IPS-NIHi7 (cell line): Measurements from ENCODE around the gene HMMR.
"Not testable (repeated sequence)": the region's sequence is repeated elsewhere in the genome, so short reads cannot be mapped to it uniquely, and the experiment has no call there.

Experiments
- DNase-seq: peaks from one replicate; pipeline ENCODE4 v3.0.0; 2012; ENCODE audit warnings: mixed read lengths; ENCODE audit errors: extremely low spot score

The HMMR gene, protein sequence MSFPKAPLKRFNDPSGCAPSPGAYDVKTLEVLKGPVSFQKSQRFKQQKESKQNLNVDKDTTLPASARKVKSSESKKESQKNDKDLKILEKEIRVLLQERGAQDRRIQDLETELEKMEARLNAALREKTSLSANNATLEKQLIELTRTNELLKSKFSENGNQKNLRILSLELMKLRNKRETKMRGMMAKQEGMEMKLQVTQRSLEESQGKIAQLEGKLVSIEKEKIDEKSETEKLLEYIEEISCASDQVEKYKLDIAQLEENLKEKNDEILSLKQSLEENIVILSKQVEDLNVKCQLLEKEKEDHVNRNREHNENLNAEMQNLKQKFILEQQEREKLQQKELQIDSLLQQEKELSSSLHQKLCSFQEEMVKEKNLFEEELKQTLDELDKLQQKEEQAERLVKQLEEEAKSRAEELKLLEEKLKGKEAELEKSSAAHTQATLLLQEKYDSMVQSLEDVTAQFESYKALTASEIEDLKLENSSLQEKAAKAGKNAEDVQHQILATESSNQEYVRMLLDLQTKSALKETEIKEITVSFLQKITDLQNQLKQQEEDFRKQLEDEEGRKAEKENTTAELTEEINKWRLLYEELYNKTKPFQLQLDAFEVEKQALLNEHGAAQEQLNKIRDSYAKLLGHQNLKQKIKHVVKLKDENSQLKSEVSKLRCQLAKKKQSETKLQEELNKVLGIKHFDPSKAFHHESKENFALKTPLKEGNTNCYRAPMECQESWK

DNA sequence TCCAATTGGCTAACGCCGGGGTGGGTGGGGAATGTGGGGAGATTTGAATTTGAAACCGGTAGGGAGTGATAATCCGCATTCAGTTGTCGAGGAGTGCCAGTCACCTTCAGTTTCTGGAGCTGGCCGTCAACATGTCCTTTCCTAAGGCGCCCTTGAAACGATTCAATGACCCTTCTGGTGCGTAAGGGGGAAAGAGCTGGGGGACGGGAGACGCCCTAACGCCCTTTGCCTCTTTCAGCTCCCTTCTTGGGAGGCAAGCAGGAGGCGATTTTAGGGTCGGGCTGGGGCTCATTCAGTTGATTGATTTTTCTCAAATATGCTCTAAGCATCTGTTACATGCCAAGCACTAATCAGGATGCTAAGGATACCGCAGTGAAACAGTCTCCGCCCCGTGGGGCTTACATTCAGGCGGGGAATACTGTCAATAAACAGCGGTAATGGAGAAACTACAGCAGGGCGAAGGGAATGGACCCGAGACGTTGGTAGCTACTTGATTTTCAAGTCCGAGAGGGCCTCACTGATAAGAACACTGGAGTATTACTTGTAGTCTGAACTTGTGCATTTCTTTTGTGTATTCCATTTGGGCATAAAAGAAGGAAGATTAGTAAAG is at the start of gene HMMR:
TSS of gene HMMR (plus strand) at position 71 of the 610 bp plus-strand sequence. CDS start at position 132, 61 bp downstream.
- no peak for DNase-seq

GRCh38 chr5:163415673-163416072 is 44.8 kb upstream of the HMMR start:
- peak; percentile 24 for DNase-seq

DNA sequence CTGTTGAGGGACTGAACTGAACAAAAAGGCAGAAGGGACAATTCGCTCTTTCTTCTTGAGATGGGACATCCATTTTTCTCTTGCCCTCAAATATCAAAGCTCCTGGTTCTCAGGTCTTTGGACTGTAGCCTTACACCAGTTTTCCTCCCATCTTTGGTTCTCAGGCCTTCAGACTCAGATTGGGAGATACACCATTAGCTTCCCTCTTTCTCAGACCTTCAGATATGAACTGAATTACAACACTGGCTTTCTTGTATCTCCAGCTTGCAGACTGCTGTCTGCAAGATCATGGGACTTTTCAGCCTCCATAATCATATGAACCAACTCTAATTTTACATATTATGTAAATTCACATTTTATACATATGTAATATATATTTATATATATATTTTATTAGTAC is 35.6 kb upstream of the HMMR start:
- DNase-seq = no peak

DNA sequence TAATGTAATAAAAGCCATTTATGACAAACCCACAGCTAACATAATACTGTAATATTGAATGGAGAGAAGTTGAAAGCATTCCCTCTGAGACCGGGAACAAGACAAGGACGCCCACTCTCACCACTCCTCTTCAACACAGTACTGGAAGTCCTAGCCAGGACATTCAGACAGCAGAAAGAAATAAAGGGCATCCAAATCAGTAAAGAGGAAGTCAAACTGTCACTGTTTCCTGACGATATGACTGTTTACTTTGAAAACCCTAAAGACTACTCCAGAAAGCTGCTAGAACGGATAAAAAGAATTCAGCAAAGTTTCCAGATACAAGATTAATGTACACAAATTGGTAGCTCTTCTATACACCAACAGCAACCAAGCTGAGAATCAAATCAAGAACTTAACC is 34.3 kb upstream of the HMMR start:
- DNase-seq = not testable (repeated sequence)

DNA sequence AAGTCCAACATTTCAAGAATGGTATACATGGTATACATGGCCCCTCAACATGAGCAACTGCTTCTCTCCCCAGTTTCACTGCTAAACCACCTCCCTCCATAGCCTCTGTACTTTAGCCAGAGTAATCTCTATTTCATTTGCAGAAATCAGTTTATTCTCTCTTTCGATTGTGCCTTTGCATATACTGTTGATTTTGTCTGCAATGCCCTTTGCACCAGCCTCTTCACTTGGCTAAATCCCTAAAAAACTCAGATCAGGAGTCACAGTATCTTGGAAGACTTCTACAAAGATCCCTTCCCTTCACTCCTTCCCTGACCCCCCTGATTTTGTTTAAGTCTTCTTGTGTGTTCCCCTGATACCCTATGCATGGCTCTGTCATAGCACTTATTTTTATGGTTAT is 27.9 kb upstream of the HMMR start:
- DNase-seq = no peak

- DNase-seq = no peak
Observed at GRCh38 chr5:163433271-163433670, 27.2 kb upstream of the HMMR start.

- DNase-seq = no peak
Observed at GRCh38 chr5:163434401-163434866, 26.0 kb upstream of the HMMR start.

- no peak for DNase-seq
Observed at GRCh38 chr5:163436515-163436914, 23.9 kb upstream of the HMMR start.

DNA sequence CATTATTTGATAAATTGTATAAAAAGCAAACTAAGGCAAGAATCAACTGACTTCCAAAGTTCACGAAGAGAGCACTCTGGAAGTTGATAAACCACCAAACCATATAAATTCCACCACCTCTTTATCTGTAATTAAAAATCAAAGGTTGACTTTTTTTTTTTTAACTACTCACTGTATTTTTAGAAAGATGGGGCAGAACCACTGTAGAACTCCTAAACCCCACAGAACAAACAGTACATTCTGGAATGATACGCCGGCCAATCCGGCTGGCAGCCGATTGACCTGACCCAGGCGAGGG is 23.5 kb upstream of the HMMR start:
- no peak for DNase-seq

DNA sequence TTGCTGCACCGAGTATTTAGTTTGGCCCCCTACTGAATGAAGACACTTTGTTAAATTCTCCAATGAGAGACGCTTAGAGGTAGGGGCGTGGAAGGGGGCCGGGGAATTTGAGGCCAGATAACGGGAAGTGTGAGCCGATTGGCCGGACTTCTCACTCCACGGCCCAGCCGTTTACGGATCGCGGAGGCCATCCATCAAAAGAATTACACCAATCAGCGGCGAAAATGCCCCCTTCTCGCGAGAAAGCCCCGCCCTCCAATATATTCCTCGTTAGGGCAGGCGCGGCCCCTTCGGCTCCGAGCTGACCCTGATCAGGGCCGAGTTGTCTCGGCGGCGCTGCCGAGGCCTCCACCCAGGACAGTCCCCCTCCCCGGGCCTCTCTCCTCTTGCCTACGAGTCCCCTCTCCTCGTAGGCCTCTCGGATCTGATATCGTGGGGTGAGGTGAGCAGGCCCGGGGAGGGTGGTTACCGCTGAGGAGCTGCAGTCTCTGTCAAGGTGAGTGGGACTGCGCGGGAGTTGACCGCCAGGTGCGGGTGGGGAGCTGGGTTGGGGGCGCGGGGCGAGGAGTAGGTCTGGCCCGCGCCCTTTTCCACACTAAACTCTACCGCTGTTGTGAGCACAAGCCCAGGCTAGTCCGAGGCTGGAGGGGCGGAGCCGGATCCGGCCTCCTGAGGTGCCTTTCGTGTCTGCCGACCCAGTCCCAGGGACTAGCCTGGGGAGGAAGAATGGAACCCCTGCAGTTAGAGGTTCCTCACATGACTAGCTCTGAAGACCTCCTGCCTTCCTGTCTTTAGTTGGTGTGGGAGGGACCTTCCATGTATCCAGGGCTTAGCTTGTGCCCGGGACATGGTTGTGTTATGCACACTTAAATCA is 22.9 kb upstream of the HMMR start, which contains the start of gene CCNG1:
TSS of gene CCNG1 (plus strand) at position 287 of the 874 bp plus-strand sequence. CDS start 1,662 bp downstream, outside the sequence.
- DNase-seq = peak; percentile 96

DNA sequence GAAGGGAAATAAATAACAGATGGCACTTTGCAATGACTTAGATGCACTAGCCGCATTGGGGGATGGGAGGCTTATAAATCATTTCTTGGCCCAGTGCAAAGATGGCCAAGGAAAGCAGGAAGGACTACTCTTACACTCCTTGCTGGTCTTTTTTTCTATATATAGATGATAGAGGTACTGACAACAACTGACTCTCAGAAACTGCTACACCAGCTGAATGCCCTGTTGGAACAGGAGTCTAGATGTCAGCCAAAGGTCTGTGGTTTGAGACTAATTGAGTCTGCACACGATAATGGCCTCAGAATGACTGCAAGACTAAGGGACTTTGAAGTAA is 21.4 kb upstream of the HMMR start:
- DNase-seq = no peak

DNA sequence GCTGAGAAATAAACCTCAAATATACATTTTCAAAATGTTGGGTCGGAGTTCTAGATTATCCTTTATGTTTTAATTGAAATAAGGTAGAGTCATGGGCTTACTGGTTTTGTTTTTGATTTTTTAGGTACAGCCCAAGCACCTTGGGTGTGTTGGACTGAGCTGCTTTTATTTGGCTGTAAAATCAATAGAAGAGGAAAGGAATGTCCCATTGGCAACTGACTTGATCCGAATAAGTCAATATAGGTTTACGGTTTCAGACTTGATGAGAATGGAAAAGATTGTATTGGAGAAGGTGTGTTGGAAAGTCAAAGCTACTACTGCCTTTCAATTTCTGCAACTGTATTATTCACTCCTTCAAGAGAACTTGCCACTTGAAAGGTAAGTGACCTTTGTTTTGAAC is 19.5 kb upstream of the HMMR start:
- no peak for DNase-seq

GRCh38 chr5:163444526-163444925 is 15.9 kb upstream of the HMMR start:
- DNase-seq = no peak

- DNase-seq = no peak
Observed at GRCh38 chr5:163445345-163445744, 15.1 kb upstream of the HMMR start.

DNA sequence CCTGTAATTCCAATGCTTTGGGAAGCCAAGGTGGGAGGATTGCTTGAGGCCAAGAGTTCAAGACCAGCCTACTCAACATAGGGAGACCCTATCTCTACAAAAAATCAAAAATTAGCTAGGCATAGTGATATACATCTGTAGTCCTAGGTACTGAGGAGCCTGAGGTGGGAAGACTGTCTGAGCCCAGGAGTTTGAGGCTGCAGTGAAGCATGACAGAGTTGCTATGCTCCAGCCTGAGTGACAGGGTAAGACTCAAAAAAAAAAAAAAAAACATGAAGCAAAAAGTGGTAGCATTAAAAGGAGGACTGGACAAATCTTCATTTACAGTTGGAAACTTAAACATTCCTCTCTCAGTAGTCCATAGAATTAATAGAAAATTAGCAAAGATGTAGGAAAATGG is 13.2 kb upstream of the HMMR start:
- DNase-seq = no peak

DNA sequence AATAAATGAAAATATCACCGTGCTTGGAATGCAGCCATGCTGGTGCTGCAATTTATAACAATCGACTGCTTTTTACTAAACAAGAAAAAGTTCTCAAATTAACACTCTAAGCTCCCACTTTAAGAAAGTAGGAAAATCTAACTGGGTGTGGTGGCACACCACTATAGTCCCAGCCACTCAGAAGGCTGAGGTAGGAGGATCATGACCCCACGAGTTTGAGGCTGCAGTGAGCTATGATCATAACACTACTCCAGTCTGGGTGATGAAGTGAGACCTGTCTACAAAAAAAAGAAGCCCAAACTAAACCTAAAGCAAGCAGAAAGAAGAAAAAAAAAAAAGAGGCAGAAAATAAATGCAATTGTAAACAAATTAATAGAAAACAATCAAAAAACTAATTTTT is 12.6 kb upstream of the HMMR start:
- no peak for DNase-seq

GRCh38 chr5:163448491-163448890 is 11.9 kb upstream of the HMMR start:
- DNase-seq = no peak

DNA sequence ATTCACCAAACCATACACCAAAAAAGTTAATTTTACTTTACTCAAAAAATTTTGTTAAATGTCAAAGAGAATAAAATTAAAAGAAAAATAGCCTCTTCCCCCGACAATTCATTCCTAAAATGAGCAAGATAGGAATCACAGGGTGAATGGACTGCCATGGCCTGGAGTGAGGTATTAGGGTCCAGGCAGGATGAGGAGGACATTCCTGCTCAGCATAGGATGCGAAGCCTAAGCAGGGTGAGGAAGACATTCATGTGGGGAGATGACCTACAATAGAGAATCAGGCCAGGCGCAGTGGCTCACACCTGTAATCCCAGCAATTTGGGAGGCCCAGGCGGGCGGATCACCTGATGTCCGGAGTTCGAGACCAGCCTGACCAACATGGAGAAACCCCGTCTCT is 8.9 kb upstream of the HMMR start:
- no peak for DNase-seq

GRCh38 chr5:163453705-163454104 is 6.7 kb upstream of the HMMR start:
- no peak for DNase-seq

DNA sequence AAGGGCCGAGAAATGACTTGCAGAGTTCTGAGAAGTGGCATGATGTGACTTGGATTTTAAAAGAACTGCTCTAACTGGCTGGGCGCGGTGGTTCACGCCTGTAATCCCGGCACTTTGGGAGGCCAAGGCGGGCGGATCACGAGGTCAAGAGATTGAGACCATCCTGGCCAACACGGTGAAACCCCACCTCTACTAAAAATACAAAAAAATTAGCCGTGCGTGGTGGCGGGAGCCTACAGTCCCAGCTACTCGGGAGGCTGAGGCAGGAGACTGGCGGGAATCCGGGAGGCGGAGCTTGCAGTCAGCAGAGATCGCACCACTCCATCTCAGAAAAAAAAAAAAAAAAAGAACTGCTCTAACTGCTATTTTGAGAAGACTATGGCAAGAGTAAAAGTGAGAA is 5.0 kb upstream of the HMMR start:
- DNase-seq = not testable (repeated sequence)

- DNase-seq = no peak
Observed at GRCh38 chr5:163456029-163456589, 4.3 kb upstream of the HMMR start.

DNA sequence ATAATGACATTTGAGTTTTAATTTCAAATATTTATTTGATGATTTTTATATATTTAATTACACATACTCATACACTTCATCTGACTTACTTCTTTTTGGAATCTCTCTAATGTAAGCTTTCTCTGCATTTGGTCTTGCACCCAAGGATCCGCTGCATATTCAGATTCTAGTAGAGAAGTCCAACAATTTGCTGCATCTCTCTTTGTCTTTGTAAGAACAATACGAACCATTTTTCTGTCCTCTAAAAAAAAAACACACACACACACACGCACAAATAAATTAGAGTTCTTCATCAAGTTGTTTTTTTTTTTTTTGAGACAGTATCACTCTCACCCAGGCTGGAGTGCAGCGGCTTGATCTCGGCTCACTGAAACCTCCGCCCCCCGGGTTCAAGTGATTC is 3.6 kb upstream of the HMMR start:
- no peak for DNase-seq
